Superior temporal gyrus (tissue), 1 donor: Measurements from ENCODE around the gene SMIM17.
"Not testable (repeated sequence)": the region's sequence is repeated elsewhere in the genome, so short reads cannot be mapped to it uniquely, and the experiment has no call there.

Experiments
- DNase-seq: peaks from one replicate; pipeline ENCODE4 v3.0.0-alpha.2; 2016; ENCODE audit errors: extremely low spot score

Gene SMIM17

GRCh38 chr19:56660381-56661107, 17.6 kb downstream of the SMIM17 start:
- DNase-seq: peak; percentile 48

GRCh38 chr19:56661248-56661647, 18.3 kb downstream of the SMIM17 start:
- no peak for DNase-seq

GRCh38 chr19:56663931-56664500, 21.1 kb downstream of the SMIM17 start:
- no peak for DNase-seq

GRCh38 chr19:56664511-56664910, 21.6 kb downstream of the SMIM17 start:
- no peak for DNase-seq

GRCh38 chr19:56667311-56667870, 24.4 kb downstream of the SMIM17 start:
- DNase-seq: no peak

GRCh38 chr19:56668676-56669075, 25.7 kb downstream of the SMIM17 start:
- no peak for DNase-seq

GRCh38 chr19:56670401-56670960, 27.5 kb downstream of the SMIM17 start:
- no peak for DNase-seq

GRCh38 chr19:56670961-56671612, 28.1 kb downstream of the SMIM17 start:
- DNase-seq: no peak

GRCh38 chr19:56671613-56671994, 28.6 kb downstream of the SMIM17 start, which contains the start of gene ZNF835:
Gene ZNF835 (minus strand): TSS chr19:56671757. CDS start chr19:56665198, 6,559 bp downstream.
- peak; percentile 98 for DNase-seq

- not testable (repeated sequence) for DNase-seq
These were observed 29.7 kb downstream of the SMIM17 start for GRCh38 chr19:56672610-56673009.

GRCh38 chr19:56678205-56678604, 35.2 kb downstream of the SMIM17 start:
- DNase-seq: peak; percentile 31

- DNase-seq: no peak
These were observed 38.7 kb downstream of the SMIM17 start for GRCh38 chr19:56681702-56682101.

- DNase-seq: no peak
These were observed 40.2 kb downstream of the SMIM17 start for GRCh38 chr19:56683116-56683515.

GRCh38 chr19:56687031-56687430, 44.1 kb downstream of the SMIM17 start:
- DNase-seq: no peak

- peak; percentile 70 for DNase-seq
These were observed 46.2 kb downstream of the SMIM17 start for GRCh38 chr19:56689198-56689597.

GRCh38 chr19:56690670-56691069, 47.7 kb downstream of the SMIM17 start:
- no peak for DNase-seq

- DNase-seq: peak; percentile 95
These were observed 49.4 kb downstream of the SMIM17 start for GRCh38 chr19:56692206-56692895.

- DNase-seq: peak; percentile 65
These were observed 56.6 kb downstream of the SMIM17 start for GRCh38 chr19:56699552-56699951.

GRCh38 chr19:56701895-56702294, 58.9 kb downstream of the SMIM17 start:
- no peak for DNase-seq

GRCh38 chr19:56705939-56706338, 63.0 kb downstream of the SMIM17 start:
- no peak for DNase-seq
